Panc1 (cell line): ENCODE data around the gene PDE4C.

Experiments used
- POLR2AphosphoS5 ChIP-seq: IDR thresholded peaks from 2 replicates; pipeline ENCODE4 v1.6.1; 2012; ENCODE audit warnings: mild to moderate bottlenecking, low read depth, low read length, moderate library complexity
- SIN3A ChIP-seq: IDR thresholded peaks from 2 replicates; pipeline ENCODE4 v1.6.1; 2012; ENCODE audit warnings: low read depth, mild to moderate bottlenecking, low read length, moderate library complexity, borderline replicate concordance; ENCODE audit not compliant: insufficient read depth
- TF ChIP-seq, protein P1 (sequence below): fragments of 450-650 bp; IDR thresholded peaks from 2 replicates; pipeline ENCODE4 v1.5.1; 2017; ENCODE audit warnings: mild to moderate bottlenecking

DNA sequence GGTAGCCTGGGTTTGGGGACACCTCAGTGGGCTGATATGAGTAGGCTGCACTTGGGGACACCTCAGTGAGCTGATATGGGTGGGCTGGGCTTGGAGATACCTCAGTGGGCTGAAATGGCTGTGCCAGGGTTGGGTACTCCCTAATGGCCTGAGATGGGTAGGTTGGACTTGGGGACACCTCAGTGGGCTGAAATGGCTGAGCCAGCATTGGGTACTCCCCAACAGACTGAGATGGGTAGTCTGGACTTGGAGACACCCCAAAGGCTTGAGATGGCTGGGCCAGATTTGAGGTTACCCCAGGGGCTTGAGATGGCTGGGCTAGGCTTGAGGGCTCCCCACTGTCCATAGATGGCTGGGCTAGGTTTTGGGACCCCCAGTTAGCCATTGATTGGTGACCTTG is 35.9 kb upstream of the PDE4C start:
- TF ChIP-seq, protein P1, sequence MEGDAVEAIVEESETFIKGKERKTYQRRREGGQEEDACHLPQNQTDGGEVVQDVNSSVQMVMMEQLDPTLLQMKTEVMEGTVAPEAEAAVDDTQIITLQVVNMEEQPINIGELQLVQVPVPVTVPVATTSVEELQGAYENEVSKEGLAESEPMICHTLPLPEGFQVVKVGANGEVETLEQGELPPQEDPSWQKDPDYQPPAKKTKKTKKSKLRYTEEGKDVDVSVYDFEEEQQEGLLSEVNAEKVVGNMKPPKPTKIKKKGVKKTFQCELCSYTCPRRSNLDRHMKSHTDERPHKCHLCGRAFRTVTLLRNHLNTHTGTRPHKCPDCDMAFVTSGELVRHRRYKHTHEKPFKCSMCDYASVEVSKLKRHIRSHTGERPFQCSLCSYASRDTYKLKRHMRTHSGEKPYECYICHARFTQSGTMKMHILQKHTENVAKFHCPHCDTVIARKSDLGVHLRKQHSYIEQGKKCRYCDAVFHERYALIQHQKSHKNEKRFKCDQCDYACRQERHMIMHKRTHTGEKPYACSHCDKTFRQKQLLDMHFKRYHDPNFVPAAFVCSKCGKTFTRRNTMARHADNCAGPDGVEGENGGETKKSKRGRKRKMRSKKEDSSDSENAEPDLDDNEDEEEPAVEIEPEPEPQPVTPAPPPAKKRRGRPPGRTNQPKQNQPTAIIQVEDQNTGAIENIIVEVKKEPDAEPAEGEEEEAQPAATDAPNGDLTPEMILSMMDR = no peak
- TF ChIP-seq SIN3A (no peak), POLR2AphosphoS5 (no peak)
